Measurements from ENCODE around the gene HGS.

DNA sequence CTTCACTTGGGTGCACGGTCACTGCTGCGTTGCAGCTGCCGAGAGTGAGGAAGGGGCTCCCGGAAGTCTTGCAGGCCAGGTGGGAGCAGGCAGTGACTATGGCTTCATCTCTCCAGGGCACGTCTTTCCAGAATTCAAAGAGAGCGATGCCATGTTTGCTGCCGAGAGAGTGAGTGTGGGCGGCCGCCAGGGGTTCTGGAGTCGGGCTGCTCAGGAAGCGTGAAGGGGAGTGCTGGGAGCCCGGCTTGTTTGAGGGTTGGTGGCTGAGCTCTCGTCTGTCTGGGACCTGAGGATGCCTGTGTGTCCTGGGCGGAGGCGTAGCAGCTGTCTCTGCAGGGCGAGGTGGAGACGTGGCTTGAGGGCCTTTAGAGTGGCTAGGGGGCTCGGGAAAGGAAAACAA, 6.3 kb downstream of the HGS start:
- TF ChIP-seq ZBTB38 (CRISPR knock-in tag; IDR thresholded peaks at IDR 0.05) (no peak), THAP11 (CRISPR knock-in tag; IDR thresholded peaks at IDR 0.05) (no peak), ERF (CRISPR knock-in tag; IDR thresholded peaks at IDR 0.05) (no peak), ELF4 (CRISPR knock-in tag; IDR thresholded peaks at IDR 0.05; ENCODE audit: borderline replicate concordance) (no peak), NFYB (CRISPR knock-in tag; IDR thresholded peaks at IDR 0.05) (no peak), POLR2AphosphoS5 (IDR thresholded peaks at IDR 0.05; ENCODE audit: low read depth, low read length) (no peak), HNRNPL (IDR thresholded peaks at IDR 0.05; ENCODE audit: low read depth, low read length) (no peak)
- TF ChIP-seq, protein P1, sequence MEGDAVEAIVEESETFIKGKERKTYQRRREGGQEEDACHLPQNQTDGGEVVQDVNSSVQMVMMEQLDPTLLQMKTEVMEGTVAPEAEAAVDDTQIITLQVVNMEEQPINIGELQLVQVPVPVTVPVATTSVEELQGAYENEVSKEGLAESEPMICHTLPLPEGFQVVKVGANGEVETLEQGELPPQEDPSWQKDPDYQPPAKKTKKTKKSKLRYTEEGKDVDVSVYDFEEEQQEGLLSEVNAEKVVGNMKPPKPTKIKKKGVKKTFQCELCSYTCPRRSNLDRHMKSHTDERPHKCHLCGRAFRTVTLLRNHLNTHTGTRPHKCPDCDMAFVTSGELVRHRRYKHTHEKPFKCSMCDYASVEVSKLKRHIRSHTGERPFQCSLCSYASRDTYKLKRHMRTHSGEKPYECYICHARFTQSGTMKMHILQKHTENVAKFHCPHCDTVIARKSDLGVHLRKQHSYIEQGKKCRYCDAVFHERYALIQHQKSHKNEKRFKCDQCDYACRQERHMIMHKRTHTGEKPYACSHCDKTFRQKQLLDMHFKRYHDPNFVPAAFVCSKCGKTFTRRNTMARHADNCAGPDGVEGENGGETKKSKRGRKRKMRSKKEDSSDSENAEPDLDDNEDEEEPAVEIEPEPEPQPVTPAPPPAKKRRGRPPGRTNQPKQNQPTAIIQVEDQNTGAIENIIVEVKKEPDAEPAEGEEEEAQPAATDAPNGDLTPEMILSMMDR (CRISPR knock-in tag; IDR thresholded peaks at IDR 0.05): no peak
- TF ChIP-seq, protein P2, sequence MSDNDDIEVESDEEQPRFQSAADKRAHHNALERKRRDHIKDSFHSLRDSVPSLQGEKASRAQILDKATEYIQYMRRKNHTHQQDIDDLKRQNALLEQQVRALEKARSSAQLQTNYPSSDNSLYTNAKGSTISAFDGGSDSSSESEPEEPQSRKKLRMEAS (IDR thresholded peaks at IDR 0.05): no peak
